Caco-2 (cell line): ENCODE results near the gene NEMP1. TPM values are rescaled to one million over a fixed set of nuclear protein-coding genes. Genes with fewer than 3 reads are reported as not detected.

Experiments
- BruUV-seq: library from RNA; stranded (reverse); fragments of 400-500 nt; replicated peaks from 2 replicates; lab custom pipeline; 2021; lab: Mats Ljungman, UMichigan
- CTCF ChIA-PET: fragments of 300-600 bp; sonication (Branson Sonifier 250); formaldehyde crosslinking; loops from one replicate; lab custom pipeline; 2022; ENCODE audit warnings: antibody characterized with exemption; lab: Charles Lee
- POLR2A ChIA-PET: fragments of 300-600 bp; sonication (Branson Sonifier 250); formaldehyde crosslinking; loops from one replicate; lab custom pipeline; 2022; ENCODE audit warnings: antibody characterized with exemption; lab: Charles Lee
- DNase-seq, 2 experiments: peaks; one replicate each; pipeline versions ENCODE4 v3.0.0 to v3.0.0-alpha.2; 2020 to 2022
- H3K27me3 ChIP-seq: replicated peaks from 2 replicates; pipeline ENCODE4 v1.6.0; 2011; ENCODE audit warnings: low read length; ENCODE audit not compliant: control insufficient read depth, insufficient read depth
- H3K36me3 ChIP-seq: 2 replicates; pipeline ENCODE4 v1.5.1; 2011; ENCODE audit warnings: low read length; ENCODE audit not compliant: control insufficient read depth, insufficient read depth
- H3K4me1 ChIP-seq: fragments of 250-450 bp; sonication (Bioruptor Pico); 2 replicates; pipeline ENCODE4 v1.5.1; 2020; ENCODE audit warnings: mild to moderate bottlenecking
- H3K4me3 ChIP-seq: 2 replicates; pipeline ENCODE4 v1.5.1; 2011; ENCODE audit warnings: low read depth, mild to moderate bottlenecking, control low read depth, low read length
- H3K9me3 ChIP-seq: fragments of 250-450 bp; sonication (Bioruptor Pico); 2 replicates; pipeline ENCODE4 v1.5.1; 2020; ENCODE audit warnings: mild to moderate bottlenecking, moderate library complexity
- H3K27ac Mint-ChIP-seq: one replicate; pipeline ENCODE4 v1.8.0; 2022; ENCODE audit warnings: mixed read lengths; ENCODE audit not compliant: unreplicated experiment
- H3K27me3 Mint-ChIP-seq: one replicate; pipeline ENCODE4 v1.8.0; 2022; ENCODE audit warnings: mixed read lengths; ENCODE audit not compliant: insufficient read depth, unreplicated experiment
- H3K36me3 Mint-ChIP-seq: one replicate; pipeline ENCODE4 v1.8.0; 2022; ENCODE audit warnings: mild to moderate bottlenecking, mixed read lengths; ENCODE audit not compliant: insufficient read depth, unreplicated experiment
- H3K4me1 Mint-ChIP-seq: one replicate; pipeline ENCODE4 v1.8.0; 2022; ENCODE audit warnings: low read depth, mixed read lengths; ENCODE audit not compliant: unreplicated experiment
- H3K4me3 Mint-ChIP-seq: one replicate; pipeline ENCODE4 v1.8.0; 2022; ENCODE audit warnings: mild to moderate bottlenecking, moderate library complexity, mixed read lengths; ENCODE audit not compliant: unreplicated experiment
- H3K9me3 Mint-ChIP-seq: one replicate; pipeline ENCODE4 v1.8.0; 2022; ENCODE audit warnings: mixed read lengths; ENCODE audit not compliant: unreplicated experiment
- intact Hi-C: fragments of 100-400 bp; cut with micrococcal nuclease; formaldehyde crosslinking; loops from one replicate; pipeline ENCODE4 v1.10.0; 2022; ENCODE audit not compliant: unreplicated experiment
- total RNA-seq: library from RNA; stranded (reverse); gene quantifications from 2 replicates; pipeline ENCODE4 v1.2.3, GENCODE V29; 2022
- TF ChIP-seq, protein P1 (sequence below), 2 experiments: fragments of 200-600 bp in 1 of 2; IDR thresholded peaks; 1 replicate in 1 of 2; 2 replicates in 1 of 2; pipeline versions ENCODE4 v1.5.1 to v1.8.0; 2011 to 2022; ENCODE audit warnings: antibody characterized with exemption in 1 of 2, control low read depth in 1 of 2, inconsistent platforms in 1 of 2, low read depth in 1 of 2, low read length in 1 of 2, mild to moderate bottlenecking in 1 of 2, moderate library complexity in 1 of 2; ENCODE audit not compliant: insufficient read depth in 1 of 2, severe bottlenecking in 1 of 2, unreplicated experiment in 1 of 2

Gene NEMP1
- total RNA-seq, 1 experiment from 2014 or later: 40.1 TPM

- Mint-ChIP-seq H3K4me1 (peaks cover 14% of the 10 kb centered on the region), H3K36me3 (no peaks in the 10 kb centered on the region), H3K27ac (no peak overlapping the region), H3K9me3 (no peaks in the 10 kb centered on the region), H3K27me3 (no peaks in the 10 kb centered on the region), H3K4me3 (no peak overlapping the region)
- no peak for DNase-seq
- Histone ChIP-seq H3K9me3 (no peaks in the 10 kb centered on the region), H3K4me3 (no peak overlapping the region), H3K4me1 (peaks cover 7% of the 10 kb centered on the region), H3K27me3 (no peaks in the 10 kb centered on the region), H3K36me3 (no peaks in the 10 kb centered on the region)
- CTCF ChIA-PET: no interaction called here
- POLR2A ChIA-PET: no interaction called here
- BruUV-seq: no TSS peak
- intact Hi-C loops: no loop called here
- TF ChIP-seq, protein P1, sequence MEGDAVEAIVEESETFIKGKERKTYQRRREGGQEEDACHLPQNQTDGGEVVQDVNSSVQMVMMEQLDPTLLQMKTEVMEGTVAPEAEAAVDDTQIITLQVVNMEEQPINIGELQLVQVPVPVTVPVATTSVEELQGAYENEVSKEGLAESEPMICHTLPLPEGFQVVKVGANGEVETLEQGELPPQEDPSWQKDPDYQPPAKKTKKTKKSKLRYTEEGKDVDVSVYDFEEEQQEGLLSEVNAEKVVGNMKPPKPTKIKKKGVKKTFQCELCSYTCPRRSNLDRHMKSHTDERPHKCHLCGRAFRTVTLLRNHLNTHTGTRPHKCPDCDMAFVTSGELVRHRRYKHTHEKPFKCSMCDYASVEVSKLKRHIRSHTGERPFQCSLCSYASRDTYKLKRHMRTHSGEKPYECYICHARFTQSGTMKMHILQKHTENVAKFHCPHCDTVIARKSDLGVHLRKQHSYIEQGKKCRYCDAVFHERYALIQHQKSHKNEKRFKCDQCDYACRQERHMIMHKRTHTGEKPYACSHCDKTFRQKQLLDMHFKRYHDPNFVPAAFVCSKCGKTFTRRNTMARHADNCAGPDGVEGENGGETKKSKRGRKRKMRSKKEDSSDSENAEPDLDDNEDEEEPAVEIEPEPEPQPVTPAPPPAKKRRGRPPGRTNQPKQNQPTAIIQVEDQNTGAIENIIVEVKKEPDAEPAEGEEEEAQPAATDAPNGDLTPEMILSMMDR (IDR thresholded peaks at IDR 0.05; ENCODE audit: insufficient read depth in 1 of 2, low read depth in 1 of 2, low read length in 1 of 2, severe bottlenecking in 1 of 2, unreplicated experiment in 1 of 2): peak in 1 of 2 experiments; percentile 17
Measured at GRCh38 chr12:57012600-57013465, 65.8 kb downstream of the NEMP1 start.

- H3K4me3 ChIP-seq: no peak overlapping the region
- peaks cover 10% of the 10 kb centered on the region for H3K4me1 ChIP-seq
- H3K9me3 ChIP-seq: no peaks in the 10 kb centered on the region
- BruUV-seq: no TSS peak
- H3K4me1 Mint-ChIP-seq: peaks cover 16% of the 10 kb centered on the region
- TF ChIP-seq, protein P1 (IDR thresholded peaks at IDR 0.05; ENCODE audit: insufficient read depth in 1 of 2, low read depth in 1 of 2, low read length in 1 of 2, severe bottlenecking in 1 of 2, unreplicated experiment in 1 of 2): no peak
- DNase-seq: no peak
- no peaks in the 10 kb centered on the region for H3K36me3 Mint-ChIP-seq
- intact Hi-C loops: no loop called here
- no peaks in the 10 kb centered on the region for H3K27me3 Mint-ChIP-seq
- H3K4me3 Mint-ChIP-seq: no peak overlapping the region
- no peaks in the 10 kb centered on the region for H3K9me3 Mint-ChIP-seq
- CTCF ChIA-PET: interaction anchor here (0.5 to 1.1 kb wide), 2 partner anchors 100 to 328 kb away, joined by 3 to 7 read pairs; no protein-coding TSS in a partner anchor
- H3K27ac Mint-ChIP-seq: no peak overlapping the region
- no peaks in the 10 kb centered on the region for H3K27me3 ChIP-seq
- no peaks in the 10 kb centered on the region for H3K36me3 ChIP-seq
- POLR2A ChIA-PET: no interaction called here
Measured at GRCh38 chr12:57011438-57012424, 66.9 kb downstream of the NEMP1 start.
